Esophagus (tissue), 2 donors: ENCODE results near the gene COPA. TPM values are rescaled to one million over a fixed set of nuclear protein-coding genes. Genes with fewer than 3 reads are reported as not detected.

Experiments
- H3K27ac ChIP-seq, 2 donors: one replicate each; pipeline ENCODE4 v1.5.1; 2013; ENCODE audit warnings: low read depth in 2 of 2, mild to moderate bottlenecking in 2 of 2, inconsistent platforms in 1 of 2, low read length in 1 of 2, moderate library complexity in 1 of 2
- H3K27me3 ChIP-seq, 2 donors: one replicate each; pipeline ENCODE4 v1.6.1; 2013; ENCODE audit warnings: low read length in 2 of 2, control low read depth in 1 of 2, mild to moderate bottlenecking in 1 of 2; ENCODE audit not compliant: insufficient read depth in 2 of 2, control insufficient read depth in 1 of 2
- H3K36me3 ChIP-seq, 2 donors: one replicate each; pipeline ENCODE4 v1.6.1; 2013; ENCODE audit warnings: low read length in 1 of 2; ENCODE audit not compliant: control insufficient read depth in 2 of 2, insufficient read depth in 2 of 2
- H3K4me1 ChIP-seq, 2 donors: one replicate each; pipeline ENCODE4 v1.6.1; 2013; ENCODE audit warnings: low read length in 1 of 2; ENCODE audit not compliant: control insufficient read depth in 2 of 2, insufficient read depth in 2 of 2
- H3K4me3 ChIP-seq, 2 donors: one replicate each; pipeline ENCODE4 v1.5.1; 2013; ENCODE audit warnings: low read length in 2 of 2, mild to moderate bottlenecking in 2 of 2, low read depth in 1 of 2, moderate library complexity in 1 of 2
- H3K9me3 ChIP-seq, 2 donors: one replicate each; pipeline ENCODE4 v1.6.1; 2013; ENCODE audit warnings: mild to moderate bottlenecking in 2 of 2, low read depth in 1 of 2, low read length in 1 of 2, moderate library complexity in 1 of 2; ENCODE audit not compliant: control insufficient read depth in 2 of 2, insufficient read depth in 1 of 2
- WGBS, 2 donors: extraction: QIAGEN DNeasy Blood & Tissue Kit; methylation state at CpG; one replicate each; pipeline ENCODE4 v1.1.7; 2013; 5-methylcytosine and 5-hydroxymethylcytosine counted together
- polyA plus RNA-seq, 2 donors: library from polyadenylated mRNA; stranded (reverse); fragments of 200-250 nt; gene quantifications; one replicate each; pipeline ENCODE4 v1.2.3, GENCODE V29; 2013
- donor health status: healthy with polysubstance abuse.
- donor health status: Bipolar disorder and iron deficiency.

COPA gene
- polyA plus RNA-seq, 2 donors: 45.1 to 51.1 TPM

- Histone ChIP-seq H3K27ac (no peak overlapping the region), H3K4me3 (no peak overlapping the region), H3K36me3 (no peaks in the 10 kb centered on the region), H3K4me1 (peaks cover 0 to 2% of the 10 kb centered on the region in 2 donors), H3K27me3 (no peaks in the 10 kb centered on the region), H3K9me3 (no peaks in the 10 kb centered on the region)
- WGBS, 2 donors: 80 to 84% methylated on average over 4 of the region's 4 CpGs
Observed at GRCh38 chr1:160371756-160372155, 28.7 kb upstream of the COPA start.

- no peaks in the 10 kb centered on the region for H3K36me3 ChIP-seq
- H3K4me1 ChIP-seq: peaks cover 0 to 2% of the 10 kb centered on the region in 2 donors
- H3K9me3 ChIP-seq: no peaks in the 10 kb centered on the region
- no peak overlapping the region for H3K27ac ChIP-seq
- no peaks in the 10 kb centered on the region for H3K27me3 ChIP-seq
- no peak overlapping the region for H3K4me3 ChIP-seq
Observed at GRCh38 chr1:160371346-160371631, 28.2 kb upstream of the COPA start.

GRCh38 chr1:160370561-160371345, 27.7 kb upstream of the COPA start:
- H3K9me3 ChIP-seq: no peaks in the 10 kb centered on the region
- no peaks in the 10 kb centered on the region for H3K27me3 ChIP-seq

GRCh38 chr1:160369087-160369486, 26.0 kb upstream of the COPA start:
- Histone ChIP-seq H3K27ac (no peak overlapping the region), H3K36me3 (no peaks in the 10 kb centered on the region), H3K27me3 (no peaks in the 10 kb centered on the region), H3K4me3 (no peak overlapping the region), H3K9me3 (no peaks in the 10 kb centered on the region), H3K4me1 (no peaks in the 10 kb centered on the region)
- 70 to 72% methylated on average over 1 of the region's 1 CpG for WGBS, 2 donors

More at GRCh38 chr1:160370561-160371345, 27.7 kb upstream of the COPA start:
- WGBS, 2 donors: 76 to 79% methylated on average over 36 to 42 of the region's 42 CpGs
- no peaks in the 10 kb centered on the region for H3K36me3 ChIP-seq
- H3K4me3 ChIP-seq: no peak overlapping the region
- H3K27ac ChIP-seq: no peak overlapping the region
- peaks cover 0 to 2% of the 10 kb centered on the region in 2 donors for H3K4me1 ChIP-seq

- Histone ChIP-seq H3K27me3 (no peaks in the 10 kb centered on the region), H3K9me3 (no peaks in the 10 kb centered on the region), H3K27ac (no peak overlapping the region), H3K4me3 (no peak overlapping the region), H3K36me3 (no peaks in the 10 kb centered on the region), H3K4me1 (no peaks in the 10 kb centered on the region)
- WGBS, 2 donors: 85 to 86% methylated on average over 4 of the region's 4 CpGs
Observed at GRCh38 chr1:160367934-160368923, 25.2 kb upstream of the COPA start.

GRCh38 chr1:160367516-160367900, 24.5 kb upstream of the COPA start:
- H3K27me3 ChIP-seq: no peaks in the 10 kb centered on the region
- no peak overlapping the region for H3K4me3 ChIP-seq
- 47 to 58% methylated on average over 4 of the region's 4 CpGs for WGBS, 2 donors
- H3K4me1 ChIP-seq: no peaks in the 10 kb centered on the region
- no peak overlapping the region for H3K27ac ChIP-seq
- H3K36me3 ChIP-seq: no peaks in the 10 kb centered on the region
- H3K9me3 ChIP-seq: no peaks in the 10 kb centered on the region

GRCh38 chr1:160366731-160367515, 23.9 kb upstream of the COPA start, which contains the start of gene NHLH1:
Gene NHLH1 (plus strand): TSS chr1:160367071. CDS start chr1:160370732, 3,661 bp downstream.
- H3K4me3 ChIP-seq: no peak within 1 kb of the TSS
- H3K27ac ChIP-seq: no peak within 1 kb of the TSS
- no peaks in the 10 kb centered on the region for H3K27me3 ChIP-seq
- 65 to 67% methylated on average over 15 of the region's 15 CpGs for WGBS, 2 donors
- no peaks in the 10 kb centered on the region for H3K36me3 ChIP-seq
- no peaks in the 10 kb centered on the region for H3K4me1 ChIP-seq
- H3K9me3 ChIP-seq: no peaks in the 10 kb centered on the region

GRCh38 chr1:160365325-160365724, 22.3 kb upstream of the COPA start:
- Histone ChIP-seq H3K9me3 (no peaks in the 10 kb centered on the region), H3K36me3 (peaks cover 3 to 5% of the 10 kb centered on the region in 2 donors), H3K4me1 (no peaks in the 10 kb centered on the region), H3K27ac (no peak overlapping the region), H3K4me3 (no peak overlapping the region), H3K27me3 (no peaks in the 10 kb centered on the region)
- WGBS, 2 donors: 87 to 90% methylated on average over 1 of the region's 1 CpG
